SHP77 treated with DMSO at 0.1 percent for 48 hours (cell line): ENCODE measurements around the gene MMP21.

Experiments used
- DNase-seq: peaks from one replicate; lab custom pipeline; 2025; lab: John Stamatoyannopoulos, UW

The MMP21 gene

GRCh38 chr10:125775491-125776106 is at the start of gene MMP21:
TSS of gene MMP21 (minus strand) at chr10:125775821. CDS start at chr10:125775821, 0 bp downstream.
- DNase-seq, result no peak

- no peak for DNase-seq
Measured at GRCh38 chr10:125824736-125825135, 49.1 kb upstream of the MMP21 start.

GRCh38 chr10:125823663-125824251 is 48.1 kb upstream of the MMP21 start:
- no peak for DNase-seq

GRCh38 chr10:125822878-125823662 is 47.4 kb upstream of the MMP21 start, which contains the start of the genes BCCIP and UROS:
TSS of gene BCCIP (plus strand) at chr10:125823546. CDS start at chr10:125823558, 12 bp downstream.
TSS of gene UROS (minus strand) at chr10:125823258. CDS start at chr10:125816499, 6,759 bp downstream.
- peak; percentile 74 for DNase-seq

- no peak for DNase-seq
Measured at GRCh38 chr10:125820701-125821100, 45.1 kb upstream of the MMP21 start.

- no peak for DNase-seq
Measured at GRCh38 chr10:125817337-125817946, 41.8 kb upstream of the MMP21 start.

- no peak for DNase-seq
Measured at GRCh38 chr10:125816548-125816947, 40.9 kb upstream of the MMP21 start.

- no peak for DNase-seq
Measured at GRCh38 chr10:125815764-125816163, 40.1 kb upstream of the MMP21 start.

- DNase-seq, result no peak
Measured at GRCh38 chr10:125812128-125812750, 36.6 kb upstream of the MMP21 start.

GRCh38 chr10:125811251-125811650 is 35.6 kb upstream of the MMP21 start:
- no peak for DNase-seq

- DNase-seq, result no peak
Measured at GRCh38 chr10:125808047-125808446, 32.4 kb upstream of the MMP21 start.

GRCh38 chr10:125802739-125803138 is 27.1 kb upstream of the MMP21 start:
- no peak for DNase-seq

- no peak for DNase-seq
Measured at GRCh38 chr10:125802131-125802530, 26.5 kb upstream of the MMP21 start.

GRCh38 chr10:125801574-125801973 is 26.0 kb upstream of the MMP21 start:
- no peak for DNase-seq

- DNase-seq, result no peak
Measured at GRCh38 chr10:125799451-125800182, 24.0 kb upstream of the MMP21 start.

- DNase-seq, result no peak
Measured at GRCh38 chr10:125797994-125798662, 22.5 kb upstream of the MMP21 start.

GRCh38 chr10:125797424-125797823 is 21.8 kb upstream of the MMP21 start:
- no peak for DNase-seq

GRCh38 chr10:125795637-125796190 is 20.1 kb upstream of the MMP21 start:
- DNase-seq, result no peak

GRCh38 chr10:125795128-125795527 is 19.5 kb upstream of the MMP21 start:
- no peak for DNase-seq
